BLaER1 (cell line): ENCODE data around the gene DLST.

ENCODE experiments used
- H3K27ac ChIP-seq: shearing (Covaris generic); formaldehyde crosslinking; 2 replicates; pipeline ENCODE4 v1.8.1; 2022
- H3K27me3 ChIP-seq: shearing (Covaris generic); formaldehyde crosslinking; 2 replicates; pipeline ENCODE4 v1.8.1; 2022
- H3K36me3 ChIP-seq: shearing (Covaris generic); formaldehyde crosslinking; 2 replicates; pipeline ENCODE4 v1.8.1; 2022
- H3K4me1 ChIP-seq: shearing (Covaris generic); formaldehyde crosslinking; 2 replicates; pipeline ENCODE4 v1.8.1; 2022
- H3K4me2 ChIP-seq: shearing (Covaris generic); formaldehyde crosslinking; 2 replicates; pipeline ENCODE4 v1.8.1; 2022
- H3K4me3 ChIP-seq: shearing (Covaris generic); formaldehyde crosslinking; 2 replicates; pipeline ENCODE4 v1.8.1; 2022
- H3K9ac ChIP-seq: shearing (Covaris generic); formaldehyde crosslinking; 2 replicates; pipeline ENCODE4 v1.8.1; 2022
- H3K9me3 ChIP-seq: shearing (Covaris generic); formaldehyde crosslinking; 2 replicates; pipeline ENCODE4 v1.8.1; 2022
- H4K20me1 ChIP-seq: shearing (Covaris generic); formaldehyde crosslinking; 2 replicates; pipeline ENCODE4 v1.8.1; 2022
- Cebpa-rat ChIP-seq: shearing (Covaris generic); IDR thresholded peaks from 2 replicates; pipeline ENCODE4 v1.8.1; 2022

Gene DLST

DNA sequence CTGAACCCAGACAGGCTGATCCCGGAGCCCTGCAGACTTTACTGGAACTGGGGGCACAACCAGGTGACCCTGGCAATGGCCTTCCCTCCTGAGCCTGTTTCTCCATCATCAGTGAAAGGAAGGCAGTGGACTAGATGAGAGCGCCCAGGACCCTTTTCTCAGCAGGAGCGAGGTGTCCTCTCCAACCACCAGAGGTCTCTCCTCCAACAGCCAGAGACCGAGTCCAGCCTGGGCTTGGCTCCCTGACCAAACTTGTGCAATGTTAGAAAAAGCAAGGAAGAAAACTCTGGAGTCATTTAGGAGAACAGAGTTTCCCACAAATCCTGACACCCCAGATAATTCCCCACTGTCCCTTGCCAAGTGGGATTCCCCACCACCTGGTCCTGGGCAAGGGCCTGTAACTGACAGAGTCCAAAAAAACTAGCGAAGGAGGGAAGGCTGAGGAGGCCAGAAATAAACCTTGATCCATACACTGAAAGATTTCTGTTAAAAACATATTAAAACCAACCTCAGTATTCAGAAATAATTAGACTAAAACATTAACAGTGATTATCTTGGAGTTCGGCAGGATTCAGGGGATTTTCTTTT is 32.4 kb downstream of the DLST start:
- H3K27me3 ChIP-seq = no peaks in the 10 kb centered on the region
- H3K36me3 ChIP-seq = peaks cover 14% of the 10 kb centered on the region
- H3K4me3 ChIP-seq = no peak overlapping the region
- no peak for TF ChIP-seq Cebpa-rat
- no peaks in the 10 kb centered on the region for H4K20me1 ChIP-seq
- H3K9ac ChIP-seq = no peak overlapping the region
- H3K9me3 ChIP-seq = no peaks in the 10 kb centered on the region
- peaks cover 14% of the 10 kb centered on the region for H3K4me1 ChIP-seq
- no peak overlapping the region for H3K27ac ChIP-seq
- no peak overlapping the region for H3K4me2 ChIP-seq

DNA sequence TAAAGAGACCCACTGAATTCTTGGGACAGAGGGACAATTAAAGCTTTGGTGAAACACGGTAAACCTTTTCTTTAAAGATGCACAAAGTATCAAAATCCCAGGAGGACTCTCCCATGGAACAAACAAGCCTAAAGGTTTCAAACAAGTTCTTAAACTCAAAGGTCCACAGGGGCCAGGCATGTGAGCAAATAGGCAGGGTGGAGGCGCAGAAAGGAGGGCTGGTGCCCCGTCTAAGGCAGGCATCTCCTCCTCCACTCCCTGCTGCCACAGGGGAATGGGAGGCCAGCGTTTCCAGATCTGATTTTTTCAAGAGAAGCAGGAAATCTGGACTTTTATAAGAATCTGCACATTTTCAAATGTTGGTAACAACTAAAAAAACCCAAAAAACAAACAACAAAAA is 33.7 kb downstream of the DLST start:
- no peak overlapping the region for H3K27ac ChIP-seq
- TF ChIP-seq Cebpa-rat = no peak
- H3K4me2 ChIP-seq = no peak overlapping the region

DNA sequence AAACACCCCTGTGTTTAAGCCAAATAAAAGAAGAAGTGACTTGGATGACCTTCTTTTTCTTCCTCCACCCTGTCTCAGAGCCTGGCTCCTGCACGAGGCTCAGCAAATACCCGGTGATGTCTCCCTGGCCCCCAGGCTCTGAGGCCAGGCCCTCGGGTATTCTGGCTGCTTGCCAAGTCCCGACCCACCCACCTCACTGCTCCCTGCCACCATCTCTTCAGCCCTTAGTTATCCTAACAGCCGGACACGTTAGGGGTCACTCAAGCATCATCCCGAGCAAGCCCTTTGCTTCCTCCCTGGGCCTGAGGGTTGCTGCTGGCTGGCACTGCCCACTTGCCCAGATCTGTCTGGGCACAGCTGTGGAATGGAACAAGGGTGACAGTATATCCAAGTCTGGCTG is 34.1 kb downstream of the DLST start:
- H3K27ac ChIP-seq = 0 out of 2 replicates have a peak overlapping the region, but pooled peaks have one; percentile 9
- H3K4me1 ChIP-seq = peaks cover 8% of the 10 kb centered on the region
- no peaks in the 10 kb centered on the region for H3K27me3 ChIP-seq
- no peak overlapping the region for H3K4me2 ChIP-seq
- H3K9me3 ChIP-seq = no peaks in the 10 kb centered on the region
- peaks cover 25% of the 10 kb centered on the region for H3K36me3 ChIP-seq
- no peak overlapping the region for H3K4me3 ChIP-seq
- no peaks in the 10 kb centered on the region for H4K20me1 ChIP-seq
- no peak for TF ChIP-seq Cebpa-rat
- H3K9ac ChIP-seq = no peak overlapping the region

More for the DNA sequence above, 33.7 kb downstream of the DLST start:
- Histone ChIP-seq H3K9ac (no peak overlapping the region), H4K20me1 (no peaks in the 10 kb centered on the region), H3K36me3 (peaks cover 25% of the 10 kb centered on the region), H3K4me3 (no peak overlapping the region), H3K4me1 (peaks cover 12% of the 10 kb centered on the region), H3K27me3 (no peaks in the 10 kb centered on the region), H3K9me3 (no peaks in the 10 kb centered on the region)

DNA sequence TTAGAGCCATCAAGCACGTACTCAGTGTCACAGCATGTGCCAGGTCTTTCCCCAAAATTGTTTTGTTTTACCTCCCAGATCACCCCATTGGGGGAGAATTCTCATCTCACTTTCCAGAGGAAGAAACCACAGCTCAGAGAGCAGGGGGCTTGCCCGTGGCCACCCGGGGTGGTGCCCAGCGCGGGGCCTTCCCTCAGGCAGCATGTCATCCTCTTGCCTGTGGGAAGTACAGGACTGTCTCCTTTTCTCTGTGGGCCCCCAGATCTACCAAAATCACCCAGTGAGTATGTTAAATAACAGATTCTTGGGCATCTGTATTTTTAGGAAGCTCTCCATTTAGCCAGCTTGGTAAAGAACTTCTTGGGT is 35.4 kb downstream of the DLST start:
- H3K4me1 ChIP-seq = peaks cover 8% of the 10 kb centered on the region
- no peaks in the 10 kb centered on the region for H3K27me3 ChIP-seq
- no peak overlapping the region for H3K4me3 ChIP-seq
- no peak for TF ChIP-seq Cebpa-rat
- peaks cover 25% of the 10 kb centered on the region for H3K36me3 ChIP-seq
- H3K4me2 ChIP-seq = no peak overlapping the region
- no peaks in the 10 kb centered on the region for H3K9me3 ChIP-seq
- no peaks in the 10 kb centered on the region for H4K20me1 ChIP-seq
- no peak overlapping the region; the same call in 1 of the 2 replicates for H3K27ac ChIP-seq
- 0 out of 2 replicates have a peak overlapping the region, but pooled peaks have one; percentile 35 for H3K9ac ChIP-seq

DNA sequence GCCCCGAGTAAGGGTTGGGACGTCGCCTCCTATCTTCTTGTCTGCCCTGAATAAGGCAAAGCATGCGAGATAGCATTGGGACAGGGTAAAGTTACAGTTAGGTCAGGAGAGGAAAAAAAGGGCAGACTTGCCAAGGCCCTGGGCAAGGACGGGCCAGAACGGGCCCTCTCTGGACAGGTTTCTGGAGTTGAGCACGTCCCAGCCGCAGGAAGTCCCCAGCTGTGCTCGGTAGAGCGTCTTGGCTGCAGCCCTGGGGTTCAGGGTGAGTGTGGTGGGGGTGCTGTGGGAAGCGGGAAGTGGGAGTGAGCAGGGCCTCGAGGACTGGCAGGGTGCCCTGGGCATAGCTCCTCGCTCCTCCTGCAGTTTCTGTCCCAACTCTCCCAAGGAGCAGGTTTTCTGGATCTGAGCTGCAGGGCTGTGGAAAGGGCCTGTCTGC is 35.9 kb downstream of the DLST start:
- Histone ChIP-seq H3K4me3 (no peak overlapping the region), H3K9me3 (no peaks in the 10 kb centered on the region), H3K27me3 (no peaks in the 10 kb centered on the region), H3K36me3 (peaks cover 25% of the 10 kb centered on the region), H3K27ac (no peak overlapping the region), H4K20me1 (no peaks in the 10 kb centered on the region), H3K4me1 (peaks cover 13% of the 10 kb centered on the region), H3K9ac (peak overlapping the region; percentile 38; the same call in 1 of the 2 replicates), H3K4me2 (no peak overlapping the region)
- TF ChIP-seq Cebpa-rat = no peak

DNA sequence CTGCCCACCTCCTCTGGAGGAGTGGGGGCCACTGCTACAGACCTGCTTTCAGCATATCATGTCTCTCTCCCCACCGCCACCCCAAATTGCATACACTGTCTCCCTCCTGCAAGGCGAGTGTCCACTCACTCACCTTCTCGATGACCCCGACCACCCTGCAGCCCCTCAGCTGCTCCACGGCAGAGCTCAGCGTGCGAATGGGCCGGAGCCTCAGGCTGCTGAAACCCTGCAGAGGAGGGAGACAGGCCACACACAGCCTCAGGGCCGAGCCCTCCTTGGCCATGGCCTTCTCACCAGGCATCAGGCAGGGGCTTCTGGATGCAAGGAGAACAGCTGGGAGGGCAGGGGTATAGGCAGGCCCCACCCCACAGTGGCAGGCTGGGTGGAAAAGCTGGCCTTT is 36.7 kb downstream of the DLST start:
- Histone ChIP-seq H3K4me3 (no peak overlapping the region), H3K36me3 (peaks cover 25% of the 10 kb centered on the region), H3K9me3 (no peaks in the 10 kb centered on the region), H3K4me2 (no peak overlapping the region), H4K20me1 (no peaks in the 10 kb centered on the region), H3K4me1 (peaks cover 14% of the 10 kb centered on the region), H3K27ac (no peak overlapping the region), H3K27me3 (no peaks in the 10 kb centered on the region), H3K9ac (no peak overlapping the region)
- no peak for TF ChIP-seq Cebpa-rat

DNA sequence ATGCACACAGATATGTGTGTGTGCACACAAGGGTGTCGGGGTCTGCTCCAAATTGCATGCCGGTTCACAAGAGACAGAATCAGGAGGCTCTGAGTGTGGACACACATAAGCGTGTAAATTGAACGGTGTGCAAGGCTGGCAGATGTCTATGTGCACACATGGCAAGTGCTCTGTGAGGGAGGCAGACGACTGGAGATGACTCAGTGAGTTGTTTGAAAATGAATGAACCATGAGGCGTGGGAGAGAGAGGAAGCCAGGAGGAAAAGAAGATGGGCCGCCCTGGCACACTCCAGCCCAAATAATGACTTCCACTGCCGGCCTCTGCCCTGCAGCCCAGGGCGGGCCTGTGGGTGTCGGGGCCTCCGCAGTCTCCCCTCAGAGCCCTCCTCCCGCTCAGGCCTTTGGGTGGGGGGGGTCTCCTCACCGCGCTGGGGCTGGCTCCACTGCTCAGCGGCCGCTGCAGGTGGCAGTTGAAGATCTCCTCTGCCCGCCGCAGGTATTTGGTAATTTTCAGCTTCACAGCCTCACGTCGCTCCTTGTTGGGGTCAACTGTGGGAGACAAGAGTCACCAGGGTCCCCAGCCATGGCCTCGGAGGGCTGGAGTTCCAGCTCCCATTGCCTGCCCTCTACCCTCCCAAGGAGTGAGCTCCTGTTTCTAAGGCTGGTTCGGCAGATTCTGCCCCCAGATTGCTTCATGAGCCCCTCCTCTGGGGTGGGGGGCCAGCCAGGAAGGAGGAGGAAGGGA is 37.9 kb downstream of the DLST start:
- Histone ChIP-seq H3K4me1 (peaks cover 22% of the 10 kb centered on the region), H3K9me3 (no peaks in the 10 kb centered on the region), H3K27me3 (no peaks in the 10 kb centered on the region), H3K4me2 (no peak overlapping the region), H3K9ac (no peak overlapping the region), H3K4me3 (no peak overlapping the region), H4K20me1 (no peaks in the 10 kb centered on the region), H3K27ac (no peak overlapping the region), H3K36me3 (peaks cover 25% of the 10 kb centered on the region)
- TF ChIP-seq Cebpa-rat = no peak

DNA sequence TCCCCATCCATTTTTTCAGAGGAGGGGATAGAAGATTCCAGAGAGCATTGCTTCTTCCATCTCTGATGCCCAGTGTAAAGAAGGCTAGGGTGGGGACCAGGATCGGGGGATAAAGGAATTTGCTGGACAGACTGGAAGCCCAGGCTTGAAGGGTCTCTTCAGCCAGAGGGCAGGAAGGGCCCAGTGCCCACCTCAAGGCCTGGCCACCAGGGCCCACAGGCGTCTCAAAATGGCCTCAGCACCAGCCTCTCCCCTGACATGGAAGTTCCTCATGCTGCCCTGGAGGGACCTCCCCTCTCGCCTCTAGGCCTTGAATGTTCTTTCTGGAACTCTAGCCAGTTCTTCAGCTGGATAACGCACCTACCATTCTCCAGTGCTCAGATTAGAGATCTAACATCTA is 38.6 kb downstream of the DLST start:
- no peak overlapping the region for H3K27ac ChIP-seq
- no peak overlapping the region for H3K9ac ChIP-seq

DNA sequence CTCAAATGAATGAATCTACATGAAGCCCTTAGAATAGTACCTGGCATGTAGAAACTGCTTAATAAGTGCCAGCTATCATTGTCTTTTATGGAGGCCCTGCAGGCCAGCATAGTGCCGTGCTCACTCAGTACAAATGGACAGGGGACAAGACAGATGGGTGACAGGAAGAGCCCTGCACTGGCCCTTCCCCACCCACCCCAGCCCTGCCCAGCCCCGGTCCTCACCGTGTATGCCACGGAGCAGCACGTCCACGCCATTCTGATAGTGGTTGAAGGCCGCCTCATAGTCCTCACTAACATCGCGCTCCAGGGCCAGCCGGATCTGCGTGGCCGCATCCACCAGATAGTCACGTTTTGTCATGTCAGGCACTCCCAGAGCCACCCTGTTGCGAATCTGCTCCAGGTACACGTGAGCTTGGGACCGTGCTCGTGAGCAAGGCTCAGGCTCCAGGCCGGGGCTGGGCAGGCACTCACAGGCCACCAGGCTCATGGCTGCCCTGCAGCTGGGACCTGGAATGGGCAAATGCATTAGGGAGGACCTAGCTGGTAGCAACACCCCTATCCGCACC is 39.4 kb downstream of the DLST start:
- Histone ChIP-seq H3K36me3 (peaks cover 23% of the 10 kb centered on the region), H3K9me3 (no peaks in the 10 kb centered on the region), H3K27ac (no peak overlapping the region), H3K4me1 (peaks cover 22% of the 10 kb centered on the region), H4K20me1 (no peaks in the 10 kb centered on the region), H3K4me2 (no peak overlapping the region), H3K4me3 (no peak overlapping the region), H3K27me3 (no peaks in the 10 kb centered on the region), H3K9ac (no peak overlapping the region)
- TF ChIP-seq Cebpa-rat = no peak

More for the DNA sequence above, 38.6 kb downstream of the DLST start:
- Histone ChIP-seq H3K27me3 (no peaks in the 10 kb centered on the region), H3K4me2 (no peak overlapping the region), H3K36me3 (peaks cover 25% of the 10 kb centered on the region), H3K4me3 (no peak overlapping the region), H4K20me1 (no peaks in the 10 kb centered on the region), H3K4me1 (peaks cover 22% of the 10 kb centered on the region), H3K9me3 (no peaks in the 10 kb centered on the region)
- no peak for TF ChIP-seq Cebpa-rat
